NCI-H187 treated with DMSO at 0.1 percent for 48 hours (cell line): ENCODE results near the gene HTN1.
"Not testable (repeated sequence)": the region's sequence is repeated elsewhere in the genome, so short reads cannot be mapped to it uniquely, and the experiment has no call there.

ENCODE experiments used
- DNase-seq: peaks from one replicate; lab custom pipeline; 2025; lab: John Stamatoyannopoulos, UW

The HTN1 gene

GRCh38 chr4:70050138-70050537, at the start of gene HTN1:
Gene HTN1, plus strand, starts transcription at chr4:70050438. Its CDS starts 2,639 bp downstream, at chr4:70053077.
- DNase-seq = not testable (repeated sequence)

- no peak for DNase-seq
Observed at GRCh38 chr4:70000711-70001110, 49.5 kb upstream of the HTN1 start.

- DNase-seq = no peak
Observed at GRCh38 chr4:70002507-70002906, 47.7 kb upstream of the HTN1 start.

- no peak for DNase-seq
Observed at GRCh38 chr4:70008771-70009170, 41.5 kb upstream of the HTN1 start.

GRCh38 chr4:70019006-70019405, 31.2 kb upstream of the HTN1 start:
- DNase-seq = not testable (repeated sequence)

GRCh38 chr4:70023218-70023617, 27.0 kb upstream of the HTN1 start:
- DNase-seq = no peak

GRCh38 chr4:70027011-70027410, 23.2 kb upstream of the HTN1 start:
- DNase-seq = no peak

- not testable (repeated sequence) for DNase-seq
Observed at GRCh38 chr4:70028159-70028558, 22.1 kb upstream of the HTN1 start, which contains the start of gene HTN3. Gene HTN3, plus strand, starts transcription at chr4:70028459. Its CDS starts 2,282 bp downstream, at chr4:70030741.

- not testable (repeated sequence) for DNase-seq
Observed at GRCh38 chr4:70037559-70037958, 12.7 kb upstream of the HTN1 start.

GRCh38 chr4:70039928-70040327, 10.3 kb upstream of the HTN1 start:
- DNase-seq = not testable (repeated sequence)

- no peak for DNase-seq
Observed at GRCh38 chr4:70041652-70042286, 8.5 kb upstream of the HTN1 start.

GRCh38 chr4:70056534-70056933, 6.3 kb downstream of the HTN1 start:
- DNase-seq = not testable (repeated sequence)

GRCh38 chr4:70057651-70058050, 7.4 kb downstream of the HTN1 start:
- no peak for DNase-seq

- DNase-seq = no peak
Observed at GRCh38 chr4:70059149-70059548, 8.9 kb downstream of the HTN1 start.

GRCh38 chr4:70062000-70062399, 11.8 kb downstream of the HTN1 start:
- DNase-seq = no peak

- DNase-seq = no peak
Observed at GRCh38 chr4:70080205-70080604, 30.0 kb downstream of the HTN1 start.

- DNase-seq = no peak
Observed at GRCh38 chr4:70099206-70099605, 49.0 kb downstream of the HTN1 start.
